ENCODE data around the gene MBL2. TPM values are rescaled to one million over a fixed set of nuclear protein-coding genes. Genes with fewer than 3 reads are reported as not detected.

Gene MBL2
- total and polyA plus RNA-seq, 2 of the 8 experiments (the other 6 are each of a cell fraction or from before 2014, with no cell fraction given), result not detected

DNA sequence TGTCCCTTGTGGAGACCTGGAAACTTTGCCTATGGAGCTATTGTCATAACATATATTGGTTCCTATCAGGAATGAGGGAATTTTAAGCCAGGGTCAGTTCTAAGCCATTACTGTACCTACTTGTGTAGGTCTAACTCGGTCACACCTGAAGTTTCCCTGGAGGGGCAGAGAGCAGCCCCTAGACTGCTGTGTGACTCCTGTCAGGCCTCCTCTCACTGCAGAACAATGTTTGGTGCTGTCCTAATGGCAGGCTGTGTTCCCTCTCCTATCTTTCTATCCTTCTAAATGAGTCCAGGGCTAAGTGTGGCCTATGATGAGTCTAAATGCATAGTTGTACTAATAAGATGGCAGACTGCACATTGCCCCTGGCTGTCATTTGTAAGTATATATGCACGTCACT, 14.2 kb downstream of the MBL2 start (continued):
- no peak for TF ChIP-seq CHD1 (IDR thresholded peaks at IDR 0.05; ENCODE audit: low read depth, low read length)
- TF ChIP-seq SP4 (IDR thresholded peaks at IDR 0.05; ENCODE audit: low read length), result no peak
- no peak for TF ChIP-seq SAP30 (IDR thresholded peaks at IDR 0.05; ENCODE audit: insufficient read depth, insufficient replicate concordance, low read length)
- TF ChIP-seq SUZ12 (IDR thresholded peaks at IDR 0.05; ENCODE audit: low read length), result no peak
- TF ChIP-seq JUND (IDR thresholded peaks at IDR 0.05; ENCODE audit: low read length), result no peak
